Endothelial cell of umbilical vein (primary cell): Measurements from ENCODE around the gene SBF1. TPM values are rescaled to one million over a fixed set of nuclear protein-coding genes. Genes with fewer than 3 reads are reported as not detected.

Source experiments
- BruUV-seq: library from RNA; stranded (reverse); fragments of 400-500 nt; replicated peaks from 2 replicates; lab custom pipeline; 2021; lab: Mats Ljungman, UMichigan
- CTCF ChIA-PET: fragments of 300-600, 350-600 bp; sonication (Branson Sonifier 250); formaldehyde crosslinking; loops from one replicate; lab custom pipeline; 2021; ENCODE audit warnings: antibody characterized with exemption, inconsistent platforms; lab: Charles Lee
- POLR2A ChIA-PET: fragments of 300-600, 350-600 bp; sonication (Branson Sonifier 250); formaldehyde crosslinking; loops from one replicate; lab custom pipeline; 2021; ENCODE audit warnings: antibody characterized with exemption, inconsistent platforms; lab: Charles Lee
- DNase-seq: peaks from one replicate; pipeline ENCODE4 v3.0.0-alpha.2; 2011; ENCODE audit warnings: low read depth, low spot score
- FAIRE-seq: peaks from 2 replicates; lab custom pipeline; 2011; peaks lifted over from hg19 to GRCh38; lab: Jason Lieb, UNC
- H2AFZ ChIP-seq: 2 replicates; pipeline ENCODE4 v1.6.0; 2012; ENCODE audit warnings: low read depth, low read length, control low read depth, inconsistent platforms
- H3K27ac ChIP-seq: 2 replicates; pipeline ENCODE4 v1.5.1; 2011; ENCODE audit warnings: low read depth, mild to moderate bottlenecking, control low read depth, low read length, moderate library complexity; ENCODE audit not compliant: insufficient read depth
- H3K27me3 ChIP-seq, 2 experiments: 2 replicates each; pipeline versions ENCODE4 v1.6.0 to v1.6.1; 2011; ENCODE audit warnings: low read length in 2 of 2, mixed read lengths in 1 of 2; ENCODE audit not compliant: control insufficient read depth in 2 of 2, insufficient read depth in 2 of 2
- H3K36me3 ChIP-seq, 2 experiments: 2 replicates in 1 of 2; 3 replicates in 1 of 2; pipeline ENCODE4 v1.5.1; 2011; ENCODE audit warnings: low read length in 2 of 2, mild to moderate bottlenecking in 1 of 2, moderate library complexity in 1 of 2; ENCODE audit not compliant: control insufficient read depth in 2 of 2, insufficient read depth in 2 of 2; ENCODE audit errors: extremely low read depth in 1 of 2
- H3K4me1 ChIP-seq: 3 replicates; pipeline ENCODE4 v1.5.1; 2011; ENCODE audit warnings: mild to moderate bottlenecking, low read length; ENCODE audit not compliant: control insufficient read depth, insufficient read depth; ENCODE audit errors: extremely low read depth
- H3K4me2 ChIP-seq: 2 replicates; pipeline ENCODE4 v1.6.1; 2011; ENCODE audit warnings: low read length, control low read depth, mixed read lengths; ENCODE audit not compliant: insufficient read depth
- H3K4me3 ChIP-seq, 3 experiments: fragments of 200-600 bp in 1 of 3; sonication (generic), shearing (Covaris generic) in 1 of 3; replicated peaks in 1 of 3; 2 replicates each; pipeline ENCODE4 v1.5.1; 2011 to 2016; ENCODE audit warnings: control low read depth in 3 of 3, low read length in 3 of 3, mild to moderate bottlenecking in 2 of 3, inconsistent platforms in 1 of 3, low read depth in 1 of 3, moderate library complexity in 1 of 3; ENCODE audit not compliant: insufficient read depth in 1 of 3
- H3K79me2 ChIP-seq: 2 replicates; pipeline ENCODE4 v1.6.0; 2012; ENCODE audit warnings: low read length, inconsistent platforms; ENCODE audit not compliant: control insufficient read depth, insufficient read depth
- H3K9ac ChIP-seq: replicated peaks from 2 replicates; pipeline ENCODE3; 2011; ENCODE audit warnings: low read length, control low read depth; ENCODE audit not compliant: insufficient read depth; ENCODE audit errors: extremely low read depth
- H3K9me1 ChIP-seq: replicated peaks from 3 replicates; pipeline ENCODE4 v1.6.0; 2011; ENCODE audit warnings: mild to moderate bottlenecking, low read length; ENCODE audit not compliant: control insufficient read depth, insufficient read depth; ENCODE audit errors: extremely low read depth
- H3K9me3 ChIP-seq: replicated peaks from 2 replicates; pipeline ENCODE4 v1.5.1; 2012; ENCODE audit warnings: low read length, inconsistent platforms; ENCODE audit not compliant: control insufficient read depth, insufficient read depth
- H4K20me1 ChIP-seq: replicated peaks from 2 replicates; pipeline ENCODE3; 2011; ENCODE audit warnings: mild to moderate bottlenecking, low read length; ENCODE audit not compliant: control insufficient read depth, insufficient read depth; ENCODE audit errors: extremely low read depth
- EZH2 ChIP-seq: IDR thresholded peaks from 2 replicates; pipeline ENCODE4 v1.6.1; 2012; ENCODE audit warnings: borderline replicate concordance, low read depth, mild to moderate bottlenecking, moderate library complexity, low read length, inconsistent platforms; ENCODE audit not compliant: severe bottlenecking
- FOS ChIP-seq: IDR thresholded peaks from 2 replicates; pipeline ENCODE4 v1.6.1; 2011; ENCODE audit warnings: mild to moderate bottlenecking, low read length, moderate library complexity, borderline replicate concordance; ENCODE audit not compliant: insufficient read depth
- GATA2 ChIP-seq: IDR thresholded peaks from 2 replicates; pipeline ENCODE4 v1.7.0; 2011; ENCODE audit warnings: low read depth, mild to moderate bottlenecking, moderate library complexity, mixed read lengths, low read length; ENCODE audit not compliant: insufficient read length, insufficient read depth
- JUN ChIP-seq: IDR thresholded peaks from 2 replicates; pipeline ENCODE4 v1.6.1; 2011; ENCODE audit warnings: borderline replicate concordance, low read depth; ENCODE audit not compliant: insufficient read length, insufficient read depth
- MYC ChIP-seq: IDR thresholded peaks from one replicate; pipeline ENCODE4 v1.6.1; 2011; ENCODE audit warnings: mild to moderate bottlenecking, low read depth, low read length
- POLR2A ChIP-seq: IDR thresholded peaks from 2 replicates; pipeline ENCODE4 v1.6.1; 2012; ENCODE audit warnings: low read depth, mild to moderate bottlenecking, control low read depth, low read length
- POLR2AphosphoS5 ChIP-seq: IDR thresholded peaks from 2 replicates; pipeline ENCODE4 v1.6.1; 2012; ENCODE audit warnings: low read depth, mild to moderate bottlenecking, control low read depth, low read length, moderate library complexity; ENCODE audit not compliant: insufficient read depth
- dilution Hi-C: fragments of 300-500 bp; cut with MboI; formaldehyde crosslinking; loops from one replicate; pipeline ENCODE4 v1.15.0; 2019; ENCODE audit warnings: low sequenced_read_pairs; ENCODE audit not compliant: extremely low pct_ligation_motif_present
- intact Hi-C: fragments of 100-400 bp; cut with micrococcal nuclease; formaldehyde crosslinking; loops from one replicate; pipeline ENCODE4 v1.10.0; 2022
- polyA plus RNA-seq, 4 experiments: library from polyadenylated mRNA; depleted of rRNA in 3 of 4; stranded (reverse) in 3 of 4; unstranded in 1 of 4; fragments of >200 nt; gene quantifications; 2 replicates each; pipeline versions ENCODE4 v1.2.1 to v1.2.3, GENCODE V29; 2011 to 2012; ENCODE audit warnings: missing spikeins in 1 of 4
- total RNA-seq: library from RNA; stranded (reverse); gene quantifications from 2 replicates; pipeline ENCODE4 v1.2.3, GENCODE V29; 2021
- TF ChIP-seq, protein P1 (sequence below), 2 donors: IDR thresholded peaks; 1 replicate in 1 of 2; 2 replicates in 1 of 2; pipeline ENCODE4 v1.5.1; 2011; ENCODE audit warnings: low read length in 2 of 2, mild to moderate bottlenecking in 2 of 2, moderate library complexity in 2 of 2, control low read depth in 1 of 2, inconsistent platforms in 1 of 2, low read depth in 1 of 2; ENCODE audit not compliant: insufficient read depth in 1 of 2; ENCODE audit errors: extremely low read depth in 1 of 2
- TF ChIP-seq, protein P2 (sequence below): IDR thresholded peaks from 2 replicates; pipeline ENCODE4 v1.6.1; 2011; ENCODE audit not compliant: insufficient read depth, insufficient read length

SBF1 gene
- total and polyA plus RNA-seq, 2 donors (not counting 3 experiments of a cell fraction or from before 2014, with no cell fraction given), result 36.3 to 68.6 TPM

DNA sequence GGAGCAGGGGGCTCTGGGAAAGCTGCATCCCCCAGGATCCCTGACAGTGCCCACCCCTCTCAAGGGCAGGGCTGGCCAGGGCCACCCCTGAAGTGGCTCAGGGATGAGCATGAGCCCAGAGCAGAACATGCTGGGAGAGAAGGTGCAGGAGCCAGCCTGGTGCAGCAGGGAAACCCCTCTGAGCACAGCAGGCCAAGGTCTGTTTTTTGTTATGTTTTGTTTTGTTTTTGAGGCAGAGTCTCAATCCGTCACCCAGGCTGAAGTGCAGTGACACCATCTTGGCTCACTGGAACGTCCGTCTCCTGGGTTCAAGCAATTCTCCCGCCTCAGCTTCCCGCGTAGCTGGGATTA lies 792 bp upstream of the SBF1 start:
- H3K27ac ChIP-seq, result peak overlapping the region; percentile 24
- intact Hi-C loops, result loop anchor here (2.0 kb wide), 1 partner anchor 23 kb away; no protein-coding TSS in a partner anchor
- H3K79me2 ChIP-seq, result peaks cover 36% of the 10 kb centered on the region

More for the DNA sequence above, 792 bp upstream of the SBF1 start:
- Histone ChIP-seq H2AFZ (peak overlapping the region; percentile 91), H3K27me3 (peaks cover 10% of the 10 kb centered on the region in 2 experiments), H3K4me3 (no peak overlapping the region), H3K9ac (peak overlapping the region; percentile 62), H3K9me3 (no peaks in the 10 kb centered on the region), H3K9me1 (no peaks in the 10 kb centered on the region), H3K4me2 (peak overlapping the region; percentile 66), H3K36me3 (no peaks in the 10 kb centered on the region), H4K20me1 (peaks cover 3% of the 10 kb centered on the region), H3K4me1 (peaks cover 10% of the 10 kb centered on the region)
- no peak for DNase-seq
- POLR2A ChIA-PET, result no interaction called here
- TF ChIP-seq MYC, result no peak
- TF ChIP-seq POLR2A, result no peak
- no peak for TF ChIP-seq GATA2
- no peak for TF ChIP-seq FOS
- TF ChIP-seq EZH2, result no peak
- TF ChIP-seq, protein P1, sequence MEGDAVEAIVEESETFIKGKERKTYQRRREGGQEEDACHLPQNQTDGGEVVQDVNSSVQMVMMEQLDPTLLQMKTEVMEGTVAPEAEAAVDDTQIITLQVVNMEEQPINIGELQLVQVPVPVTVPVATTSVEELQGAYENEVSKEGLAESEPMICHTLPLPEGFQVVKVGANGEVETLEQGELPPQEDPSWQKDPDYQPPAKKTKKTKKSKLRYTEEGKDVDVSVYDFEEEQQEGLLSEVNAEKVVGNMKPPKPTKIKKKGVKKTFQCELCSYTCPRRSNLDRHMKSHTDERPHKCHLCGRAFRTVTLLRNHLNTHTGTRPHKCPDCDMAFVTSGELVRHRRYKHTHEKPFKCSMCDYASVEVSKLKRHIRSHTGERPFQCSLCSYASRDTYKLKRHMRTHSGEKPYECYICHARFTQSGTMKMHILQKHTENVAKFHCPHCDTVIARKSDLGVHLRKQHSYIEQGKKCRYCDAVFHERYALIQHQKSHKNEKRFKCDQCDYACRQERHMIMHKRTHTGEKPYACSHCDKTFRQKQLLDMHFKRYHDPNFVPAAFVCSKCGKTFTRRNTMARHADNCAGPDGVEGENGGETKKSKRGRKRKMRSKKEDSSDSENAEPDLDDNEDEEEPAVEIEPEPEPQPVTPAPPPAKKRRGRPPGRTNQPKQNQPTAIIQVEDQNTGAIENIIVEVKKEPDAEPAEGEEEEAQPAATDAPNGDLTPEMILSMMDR (IDR thresholded peaks at IDR 0.05; ENCODE audit: extremely low read depth in 1 of 2, insufficient read depth in 1 of 2, low read depth in 1 of 2, low read length in 2 of 2), result no peak
- TF ChIP-seq, protein P2, sequence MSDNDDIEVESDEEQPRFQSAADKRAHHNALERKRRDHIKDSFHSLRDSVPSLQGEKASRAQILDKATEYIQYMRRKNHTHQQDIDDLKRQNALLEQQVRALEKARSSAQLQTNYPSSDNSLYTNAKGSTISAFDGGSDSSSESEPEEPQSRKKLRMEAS, result no peak
- TF ChIP-seq POLR2AphosphoS5, result no peak
- TF ChIP-seq JUN, result no peak
- CTCF ChIA-PET, result no interaction called here
- dilution Hi-C loops, result no loop called here
- no peak for FAIRE-seq
- BruUV-seq, result no TSS peak
